Kidney tubule cell (primary cell): ENCODE measurements around the gene COL27A1.

Experiments used
- DNase-seq: peaks from one replicate; pipeline ENCODE4 v3.0.0-alpha.2; 2018; ENCODE audit warnings: low spot score

The COL27A1 gene

GRCh38 chr9:114206221-114206789 is 51.0 kb downstream of the COL27A1 start:
- no peak for DNase-seq

DNA sequence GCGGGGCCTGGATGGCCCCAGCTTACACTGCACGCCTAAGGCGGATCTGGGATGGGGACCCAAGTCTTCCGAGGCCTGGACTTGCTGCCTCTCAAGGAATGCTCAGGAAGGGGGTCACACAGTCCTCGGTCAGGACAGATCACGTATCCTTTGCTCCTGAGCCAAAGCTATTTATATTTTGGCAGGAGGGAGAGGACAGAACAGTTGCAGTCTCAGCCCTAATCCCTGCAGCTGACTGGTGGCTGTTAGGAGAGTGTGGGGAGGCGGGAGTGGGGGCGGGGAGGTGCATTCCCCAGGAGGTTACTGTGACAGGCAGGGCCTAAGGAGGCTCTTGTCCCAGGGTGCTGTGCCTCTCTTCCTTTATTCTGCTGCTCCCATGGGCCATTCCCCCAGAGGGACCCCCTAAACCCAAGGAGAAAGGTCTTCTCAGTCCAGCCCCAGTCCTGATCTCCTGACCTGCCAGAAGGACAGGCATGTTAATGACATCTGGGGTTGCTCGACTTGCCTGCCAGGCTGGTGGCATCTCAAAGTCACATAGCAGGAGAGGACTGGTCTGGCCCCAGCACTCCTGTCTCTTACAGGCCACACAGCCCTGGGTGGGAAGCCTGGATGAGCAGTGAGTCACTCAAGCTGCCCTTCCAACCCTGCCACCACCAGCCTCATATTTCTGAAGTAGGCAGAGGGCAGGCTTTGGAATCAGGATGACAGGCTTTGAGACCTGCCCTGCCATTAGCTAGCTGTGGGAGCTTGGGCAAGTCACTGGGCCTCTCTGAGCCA is 51.9 kb downstream of the COL27A1 start:
- peak; percentile 74 for DNase-seq

GRCh38 chr9:114207845-114208244 is 52.5 kb downstream of the COL27A1 start:
- no peak for DNase-seq

DNA sequence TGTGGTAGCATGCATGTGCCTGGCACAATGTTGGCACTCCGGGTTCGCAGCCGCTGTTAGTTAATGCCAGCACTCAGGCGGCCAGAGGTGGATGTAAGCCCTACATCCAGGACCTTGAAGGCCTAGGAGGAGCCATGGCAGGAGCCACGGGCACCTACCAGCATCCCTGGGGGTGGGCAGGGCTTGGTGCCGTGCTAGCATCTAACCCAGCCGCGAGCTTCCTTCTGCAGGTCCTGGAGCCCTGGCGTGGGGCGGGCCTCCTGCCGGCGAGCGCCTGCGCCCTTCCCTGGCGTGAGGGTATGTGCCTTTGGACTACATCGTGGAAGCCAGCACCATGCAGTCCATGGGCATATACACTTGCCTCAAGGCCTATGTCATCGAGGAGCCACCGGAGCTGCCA is 53.8 kb downstream of the COL27A1 start:
- DNase-seq, result no peak

- DNase-seq, result no peak
Observed at GRCh38 chr9:114210136-114210535, 54.8 kb downstream of the COL27A1 start.

GRCh38 chr9:114210691-114211276 is 55.4 kb downstream of the COL27A1 start:
- no peak for DNase-seq

GRCh38 chr9:114212826-114213225 is 57.5 kb downstream of the COL27A1 start:
- DNase-seq, result peak; percentile 41

DNA sequence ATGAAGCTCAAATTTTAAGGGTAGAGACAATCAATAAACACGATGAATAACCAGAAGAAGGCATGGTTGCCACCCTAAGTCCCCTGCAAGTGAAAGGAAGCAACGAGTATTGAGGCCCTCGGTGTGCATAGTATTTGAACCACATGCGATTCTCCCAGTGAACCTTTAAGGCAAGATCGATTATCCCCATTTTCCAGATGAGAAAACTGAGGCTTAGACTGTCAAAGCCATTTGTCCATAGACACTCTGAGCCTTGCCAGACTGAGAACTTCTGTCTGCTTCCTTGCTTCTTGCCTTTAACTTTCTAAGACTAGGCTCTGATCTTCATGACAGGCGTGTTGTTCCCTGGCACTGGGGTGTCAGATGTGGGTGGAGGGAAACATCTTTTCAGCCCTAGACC is 58.2 kb downstream of the COL27A1 start:
- DNase-seq, result no peak

- DNase-seq, result peak; percentile 49
Observed at GRCh38 chr9:114214181-114214580, 58.8 kb downstream of the COL27A1 start.

GRCh38 chr9:114214686-114215414 is 59.5 kb downstream of the COL27A1 start:
- no peak for DNase-seq

DNA sequence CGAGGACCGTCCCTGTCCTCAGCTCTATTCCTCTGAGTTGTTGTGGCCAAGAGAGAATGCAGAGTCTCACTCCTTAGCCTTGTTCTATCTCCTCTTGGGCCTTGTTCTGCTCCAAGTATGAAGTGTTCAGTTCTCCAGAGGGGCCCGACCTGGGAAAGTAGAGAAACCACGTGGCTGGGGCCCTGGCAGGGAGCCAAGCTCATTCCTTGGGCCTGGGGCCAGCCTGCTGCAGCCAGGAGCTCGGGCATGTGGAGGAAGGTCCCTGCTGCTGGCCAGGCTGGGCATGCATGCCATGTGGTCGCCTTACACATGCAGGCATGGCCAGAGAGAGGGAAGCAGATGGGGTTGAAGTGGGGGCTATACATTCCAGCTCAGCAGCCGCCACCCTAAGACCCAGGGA is 60.7 kb downstream of the COL27A1 start:
- DNase-seq, result peak; percentile 10

GRCh38 chr9:114216976-114217375 is 61.6 kb downstream of the COL27A1 start:
- no peak for DNase-seq

- DNase-seq, result no peak
Observed at GRCh38 chr9:114218264-114219120, 63.2 kb downstream of the COL27A1 start.

DNA sequence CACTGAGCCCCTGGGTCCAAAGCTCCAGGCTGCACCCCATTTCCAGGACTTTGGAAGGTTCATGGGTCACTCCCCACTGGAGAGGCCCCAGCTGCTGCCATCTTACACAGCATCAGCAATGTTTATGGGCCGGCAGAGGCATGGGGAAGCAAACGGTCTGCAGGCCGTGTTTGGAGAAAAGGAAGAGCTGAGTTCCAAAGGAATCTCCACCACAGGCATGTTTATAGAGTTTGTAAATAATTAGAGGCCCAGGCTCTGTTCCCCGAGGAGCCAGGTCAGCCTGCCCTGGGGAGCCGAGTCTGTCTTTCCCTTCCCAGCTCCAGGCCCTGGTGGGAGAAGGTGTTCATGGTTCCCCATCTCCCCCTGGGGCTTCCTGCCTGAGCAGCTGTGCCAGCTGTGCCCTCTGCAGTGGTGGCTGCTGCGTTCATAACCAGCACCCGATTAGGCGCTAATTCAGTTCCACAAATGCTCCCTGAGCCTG is 64.8 kb downstream of the COL27A1 start:
- DNase-seq, result no peak

DNA sequence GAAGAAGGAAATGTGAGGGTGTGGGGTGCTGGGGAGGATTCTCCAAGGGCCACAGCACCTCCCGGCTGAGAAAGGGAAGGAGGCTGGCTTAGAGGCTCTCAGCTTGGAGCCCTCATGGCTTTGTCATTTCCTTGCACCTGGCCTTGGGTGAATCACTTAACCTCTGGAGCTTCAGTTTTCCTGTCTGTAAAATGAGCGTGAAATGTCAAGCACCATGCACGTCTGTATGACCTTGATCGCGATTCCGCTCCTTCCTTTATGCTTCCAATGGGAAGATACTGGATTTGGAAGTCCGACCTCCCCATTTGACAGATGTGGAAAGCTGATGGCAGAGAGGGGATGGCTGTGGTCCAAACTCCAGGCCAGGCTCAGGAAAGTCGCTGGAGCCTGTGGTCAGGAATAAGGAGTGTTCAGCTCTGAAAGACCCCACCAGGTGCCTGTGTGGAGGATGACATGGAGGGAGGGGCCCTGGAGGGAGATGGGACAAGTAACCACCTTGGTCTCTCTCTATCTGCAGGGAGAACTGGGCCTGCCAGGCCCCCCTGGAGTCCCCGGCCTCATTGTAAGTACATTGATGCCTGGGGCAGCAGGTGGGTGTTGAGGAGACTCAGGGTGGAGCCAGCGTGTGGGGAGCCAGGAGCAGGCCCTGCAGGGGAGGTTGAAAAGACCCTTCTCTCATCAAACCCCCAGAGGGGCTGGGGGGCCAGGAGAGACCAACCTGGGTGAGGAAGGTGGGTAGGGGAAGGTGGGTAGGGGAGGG is 66.5 kb downstream of the COL27A1 start:
- peak; percentile 37 for DNase-seq

GRCh38 chr9:114223564-114224246 is 68.4 kb downstream of the COL27A1 start:
- peak; percentile 84 for DNase-seq

GRCh38 chr9:114224247-114224610 is 68.9 kb downstream of the COL27A1 start:
- peak; percentile 74 for DNase-seq

DNA sequence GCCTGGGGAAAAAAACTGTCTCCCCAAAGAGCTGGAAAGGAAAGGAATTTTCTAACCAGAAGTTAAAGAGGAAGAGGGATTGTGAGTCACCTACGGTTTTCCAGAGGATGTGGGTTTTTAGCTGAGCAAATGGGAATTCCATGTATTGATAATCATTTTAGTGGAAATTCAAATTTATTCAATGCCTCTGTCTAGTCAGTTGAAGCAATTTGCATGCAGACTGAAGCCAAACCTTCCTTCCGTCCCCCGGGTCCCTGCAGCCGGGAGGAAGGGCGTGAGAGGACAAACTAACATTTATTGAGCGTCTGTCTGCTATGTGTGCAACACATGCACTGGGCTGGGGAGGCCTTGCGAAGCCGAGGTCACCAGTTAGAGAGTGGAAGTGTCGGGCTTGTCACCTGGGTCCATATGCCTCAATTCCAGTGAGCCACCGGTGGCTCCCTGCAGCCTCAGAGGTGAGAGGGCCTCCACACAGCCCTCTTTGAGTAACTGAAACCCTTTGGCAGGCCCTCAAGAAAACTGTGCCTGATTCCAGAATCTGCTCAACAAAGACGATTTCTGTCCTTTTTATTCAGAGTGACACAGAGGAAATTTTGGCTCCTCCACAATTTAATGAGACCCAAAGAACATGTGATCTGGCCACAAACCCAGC is 70.3 kb downstream of the COL27A1 start:
- peak; percentile 75 for DNase-seq

GRCh38 chr9:114226246-114227055 is 71.1 kb downstream of the COL27A1 start:
- DNase-seq, result no peak
